GM19372 (cell line): Measurements from ENCODE around the gene PABPC3.

ENCODE experiments used
- ATAC-seq: cut with Tn5 transposase; IDR thresholded peaks from one replicate; pipeline ENCODE4 v1.9.1; 2021; ENCODE audit warnings: mild to moderate bottlenecking, low read depth, moderate library complexity; ENCODE audit not compliant: unreplicated experiment

PABPC3 gene

GRCh38 chr13:25095851-25096453, at the start of gene PABPC3:
Gene PABPC3, plus strand, starts transcription at chr13:25096136. Its CDS starts 63 bp downstream, at chr13:25096199.
- ATAC-seq: no peak

- ATAC-seq: no peak
These were observed 49.5 kb upstream of the PABPC3 start for GRCh38 chr13:25046274-25046984.

- no peak for ATAC-seq
These were observed 48.9 kb upstream of the PABPC3 start for GRCh38 chr13:25046985-25047511.

GRCh38 chr13:25051065-25051464, 44.9 kb upstream of the PABPC3 start:
- ATAC-seq: no peak

GRCh38 chr13:25059166-25059565, 36.8 kb upstream of the PABPC3 start:
- no peak for ATAC-seq

- no peak for ATAC-seq
These were observed 36.0 kb upstream of the PABPC3 start for GRCh38 chr13:25059958-25060357.

GRCh38 chr13:25062479-25062878, 33.5 kb upstream of the PABPC3 start:
- ATAC-seq: no peak

- ATAC-seq: no peak
These were observed 31.5 kb upstream of the PABPC3 start for GRCh38 chr13:25064396-25064795.

GRCh38 chr13:25065974-25066770, 29.8 kb upstream of the PABPC3 start:
- no peak for ATAC-seq

- ATAC-seq: no peak
These were observed 28.9 kb upstream of the PABPC3 start for GRCh38 chr13:25067064-25067463.

- no peak for ATAC-seq
These were observed 27.1 kb upstream of the PABPC3 start for GRCh38 chr13:25068810-25069209.

- ATAC-seq: no peak
These were observed 26.7 kb upstream of the PABPC3 start for GRCh38 chr13:25069236-25069635.

- no peak for ATAC-seq
These were observed 26.0 kb upstream of the PABPC3 start for GRCh38 chr13:25069911-25070310.

- ATAC-seq: no peak
These were observed 15.2 kb upstream of the PABPC3 start for GRCh38 chr13:25080773-25081172.

GRCh38 chr13:25084096-25084495, 11.8 kb upstream of the PABPC3 start:
- ATAC-seq: no peak

GRCh38 chr13:25085125-25085742, 10.7 kb upstream of the PABPC3 start:
- no peak for ATAC-seq

- ATAC-seq: no peak
These were observed 7.2 kb upstream of the PABPC3 start for GRCh38 chr13:25088562-25089221.

- ATAC-seq: no peak
These were observed 1.5 kb downstream of the PABPC3 start for GRCh38 chr13:25097426-25097825.

GRCh38 chr13:25103711-25104110, 7.8 kb downstream of the PABPC3 start:
- ATAC-seq: no peak

GRCh38 chr13:25109341-25109740, 13.4 kb downstream of the PABPC3 start:
- ATAC-seq: no peak
